T-helper 1 cell (primary cell): Measurements from ENCODE around the gene GPR55.

Source experiments
- DNase-seq, 5 donors: peaks; one replicate each; pipeline ENCODE4 v3.0.0-alpha.2; 2012 to 2020

The GPR55 gene

GRCh38 chr2:230865766-230866755 is 59.0 kb downstream of the GPR55 start:
- peak in 2 of 5 donors; percentile 20 to 22 for DNase-seq

- no peak for DNase-seq
Observed at GRCh38 chr2:230865307-230865765, 59.7 kb downstream of the GPR55 start.

GRCh38 chr2:230864605-230865306 is 60.3 kb downstream of the GPR55 start, which contains the start of gene ITM2C:
ITM2C (plus strand) TSS chr2:230864942; CDS start chr2:230865026, 84 bp downstream.
- DNase-seq: peak; percentile 60 to 77 (median 72)

GRCh38 chr2:230864122-230864604 is 60.9 kb downstream of the GPR55 start:
- DNase-seq: no peak

GRCh38 chr2:230863442-230864121 is 61.5 kb downstream of the GPR55 start:
- no peak for DNase-seq

- no peak for DNase-seq
Observed at GRCh38 chr2:230863031-230863430, 62.0 kb downstream of the GPR55 start.

GRCh38 chr2:230862292-230862691 is 62.8 kb downstream of the GPR55 start:
- no peak for DNase-seq

- DNase-seq: peak in 1 of 5 donors; percentile 25
Observed at GRCh38 chr2:230861552-230862255, 63.3 kb downstream of the GPR55 start.
